Measurements from ENCODE around the gene PHC3.

Gene PHC3

GRCh38 chr3:170095771-170096170 is 85.8 kb downstream of the PHC3 start:
- H3K4me3 ChIP-seq (ENCODE audit: control insufficient read depth in 1 of 7, extremely low read depth in 1 of 7, insufficient read depth in 4 of 7, low read depth in 2 of 7, low read length in 6 of 7) = no peak overlapping the region
- POLR2A ChIA-PET = no interaction called here
- H3K9me3 ChIP-seq (ENCODE audit: control extremely low read depth in 1 of 5, control insufficient read depth in 4 of 5, insufficient read depth in 2 of 5, low read depth in 1 of 5, low read length in 4 of 5) = no peaks in the 10 kb centered on the region
- CTCF ChIA-PET = no interaction called here
- peaks cover 12 to 72% (median 48%) of the 10 kb centered on the region in 4 experiments for H3K36me3 ChIP-seq (ENCODE audit: control insufficient read depth in 4 of 4, insufficient read depth in 4 of 4, low read length in 3 of 4)
- H3K27ac ChIP-seq (ENCODE audit: insufficient read depth in 1 of 2, low read depth in 1 of 2, low read length in 2 of 2, poor library complexity in 1 of 2, severe bottlenecking in 2 of 2) = no peak overlapping the region
- no peak for DNase-seq
- no peaks in the 10 kb centered on the region for H3K4me1 ChIP-seq (ENCODE audit: control extremely low read depth in 1 of 4, control insufficient read depth in 4 of 4, insufficient read depth in 4 of 4, low read length in 3 of 4)
- no peaks in the 10 kb centered on the region for H3K27me3 ChIP-seq (replicated peaks in 2 of 5; ENCODE audit: control insufficient read depth in 4 of 5, insufficient read depth in 5 of 5, low read length in 4 of 5)
- 100% methylated on average over 2 of the region's 4 CpGs for WGBS (ENCODE audit: insufficient coverage)

- ChIA-PET POLR2A (interaction anchor here (0.6 kb wide), 1 partner anchor 339 kb away, joined by 3 read pairs; no protein-coding TSS in a partner anchor), CTCF (interaction anchor here (1.0 to 3.9 kb wide), 3 partner anchors 8 to 24 kb away, joined by 3 to 19 read pairs (median 3); no protein-coding TSS in a partner anchor)
- H3K27ac ChIP-seq (ENCODE audit: insufficient read depth in 1 of 2, low read depth in 1 of 2, low read length in 2 of 2, poor library complexity in 1 of 2, severe bottlenecking in 2 of 2) = no peak overlapping the region
- no peak overlapping the region for H3K4me3 ChIP-seq (ENCODE audit: control insufficient read depth in 1 of 7, extremely low read depth in 1 of 7, insufficient read depth in 4 of 7, low read depth in 2 of 7, low read length in 6 of 7)
- H3K36me3 ChIP-seq (ENCODE audit: control insufficient read depth in 4 of 4, insufficient read depth in 4 of 4, low read length in 3 of 4) = peaks cover 16 to 55% (median 40%) of the 10 kb centered on the region in 4 experiments
- no peaks in the 10 kb centered on the region for H3K27me3 ChIP-seq (replicated peaks in 2 of 5; ENCODE audit: control insufficient read depth in 4 of 5, insufficient read depth in 5 of 5, low read length in 4 of 5)
- no peaks in the 10 kb centered on the region for H3K9me3 ChIP-seq (ENCODE audit: control extremely low read depth in 1 of 5, control insufficient read depth in 4 of 5, insufficient read depth in 2 of 5, low read depth in 1 of 5, low read length in 4 of 5)
- no peaks in the 10 kb centered on the region for H3K4me1 ChIP-seq (ENCODE audit: control extremely low read depth in 1 of 4, control insufficient read depth in 4 of 4, insufficient read depth in 4 of 4, low read length in 3 of 4)
- DNase-seq = no peak
- 100% methylated on average over 2 of the region's 3 CpGs for WGBS (ENCODE audit: insufficient coverage)
These were observed 88.6 kb downstream of the PHC3 start for GRCh38 chr3:170092907-170093306.

GRCh38 chr3:170090601-170090981 is 90.9 kb downstream of the PHC3 start:
- Histone ChIP-seq H3K27ac (ENCODE audit: insufficient read depth in 1 of 2, low read depth in 1 of 2, low read length in 2 of 2, poor library complexity in 1 of 2, severe bottlenecking in 2 of 2) (no peak overlapping the region), H3K36me3 (ENCODE audit: control insufficient read depth in 4 of 4, insufficient read depth in 4 of 4, low read length in 3 of 4) (peaks cover 12 to 52% (median 33%) of the 10 kb centered on the region in 4 experiments), H3K4me3 (ENCODE audit: control insufficient read depth in 1 of 7, extremely low read depth in 1 of 7, insufficient read depth in 4 of 7, low read depth in 2 of 7, low read length in 6 of 7) (no peak overlapping the region), H3K4me1 (ENCODE audit: control extremely low read depth in 1 of 4, control insufficient read depth in 4 of 4, insufficient read depth in 4 of 4, low read length in 3 of 4) (no peaks in the 10 kb centered on the region), H3K27me3 (replicated peaks in 2 of 5; ENCODE audit: control insufficient read depth in 4 of 5, insufficient read depth in 5 of 5, low read length in 4 of 5) (no peaks in the 10 kb centered on the region), H3K9me3 (ENCODE audit: control extremely low read depth in 1 of 5, control insufficient read depth in 4 of 5, insufficient read depth in 2 of 5, low read depth in 1 of 5, low read length in 4 of 5) (no peaks in the 10 kb centered on the region)
- DNase-seq = no peak
- POLR2A ChIA-PET = interaction anchor here (0.8 kb wide), 1 partner anchor 122 kb away, joined by 3 read pairs; no protein-coding TSS in a partner anchor
- CTCF ChIA-PET = interaction anchor here (3.9 kb wide), 1 partner anchor 11 kb away, joined by 19 read pairs; no protein-coding TSS in a partner anchor

GRCh38 chr3:170089862-170090600 is 91.5 kb downstream of the PHC3 start:
- DNase-seq = no peak
- POLR2A ChIA-PET = interaction anchor here (0.8 kb wide), 1 partner anchor 122 kb away, joined by 3 read pairs; no protein-coding TSS in a partner anchor
- H3K9me3 ChIP-seq (ENCODE audit: control extremely low read depth in 1 of 5, control insufficient read depth in 4 of 5, insufficient read depth in 2 of 5, low read depth in 1 of 5, low read length in 4 of 5) = no peaks in the 10 kb centered on the region
- WGBS (ENCODE audit: insufficient coverage) = no CpG with 5 or more reads among the region's 3 CpGs
- H3K27ac ChIP-seq (ENCODE audit: insufficient read depth in 1 of 2, low read depth in 1 of 2, low read length in 2 of 2, poor library complexity in 1 of 2, severe bottlenecking in 2 of 2) = no peak overlapping the region
- no peaks in the 10 kb centered on the region for H3K4me1 ChIP-seq (ENCODE audit: control extremely low read depth in 1 of 4, control insufficient read depth in 4 of 4, insufficient read depth in 4 of 4, low read length in 3 of 4)
- CTCF ChIA-PET = interaction anchor here (3.9 kb wide), 1 partner anchor 11 kb away, joined by 19 read pairs; no protein-coding TSS in a partner anchor
- H3K36me3 ChIP-seq (ENCODE audit: control insufficient read depth in 4 of 4, insufficient read depth in 4 of 4, low read length in 3 of 4) = peaks cover 15 to 50% (median 33%) of the 10 kb centered on the region in 4 experiments
- no peak overlapping the region for H3K4me3 ChIP-seq (ENCODE audit: control insufficient read depth in 1 of 7, extremely low read depth in 1 of 7, insufficient read depth in 4 of 7, low read depth in 2 of 7, low read length in 6 of 7)
- no peaks in the 10 kb centered on the region for H3K27me3 ChIP-seq (replicated peaks in 2 of 5; ENCODE audit: control insufficient read depth in 4 of 5, insufficient read depth in 5 of 5, low read length in 4 of 5)

- 92% methylated on average over 2 of the region's 6 CpGs for WGBS (ENCODE audit: insufficient coverage)
- Histone ChIP-seq H3K4me1 (ENCODE audit: control extremely low read depth in 1 of 4, control insufficient read depth in 4 of 4, insufficient read depth in 4 of 4, low read length in 3 of 4) (no peaks in the 10 kb centered on the region), H3K9me3 (ENCODE audit: control extremely low read depth in 1 of 5, control insufficient read depth in 4 of 5, insufficient read depth in 2 of 5, low read depth in 1 of 5, low read length in 4 of 5) (no peaks in the 10 kb centered on the region), H3K36me3 (ENCODE audit: control insufficient read depth in 4 of 4, insufficient read depth in 4 of 4, low read length in 3 of 4) (peaks cover 18 to 31% (median 24%) of the 10 kb centered on the region in 4 experiments), H3K27ac (ENCODE audit: insufficient read depth in 1 of 2, low read depth in 1 of 2, low read length in 2 of 2, poor library complexity in 1 of 2, severe bottlenecking in 2 of 2) (no peak overlapping the region), H3K4me3 (ENCODE audit: control insufficient read depth in 1 of 7, extremely low read depth in 1 of 7, insufficient read depth in 4 of 7, low read depth in 2 of 7, low read length in 6 of 7) (no peak overlapping the region), H3K27me3 (replicated peaks in 2 of 5; ENCODE audit: control insufficient read depth in 4 of 5, insufficient read depth in 5 of 5, low read length in 4 of 5) (no peaks in the 10 kb centered on the region)
- no peak for DNase-seq
- POLR2A ChIA-PET = no interaction called here
- CTCF ChIA-PET = interaction anchor here (1.2 to 1.7 kb wide), 2 partner anchors 9 to 14 kb away, joined by 5 read pairs; no protein-coding TSS in a partner anchor
These were observed 96.1 kb downstream of the PHC3 start for GRCh38 chr3:170085396-170085795.

GRCh38 chr3:170083343-170083742 is 98.2 kb downstream of the PHC3 start:
- Histone ChIP-seq H3K36me3 (ENCODE audit: control insufficient read depth in 4 of 4, insufficient read depth in 4 of 4, low read length in 3 of 4) (peaks cover 11 to 26% (median 19%) of the 10 kb centered on the region in 4 experiments), H3K4me3 (ENCODE audit: control insufficient read depth in 1 of 7, extremely low read depth in 1 of 7, insufficient read depth in 4 of 7, low read depth in 2 of 7, low read length in 6 of 7) (no peak overlapping the region), H3K9me3 (ENCODE audit: control extremely low read depth in 1 of 5, control insufficient read depth in 4 of 5, insufficient read depth in 2 of 5, low read depth in 1 of 5, low read length in 4 of 5) (no peaks in the 10 kb centered on the region), H3K27ac (ENCODE audit: insufficient read depth in 1 of 2, low read depth in 1 of 2, low read length in 2 of 2, poor library complexity in 1 of 2, severe bottlenecking in 2 of 2) (no peak overlapping the region), H3K4me1 (ENCODE audit: control extremely low read depth in 1 of 4, control insufficient read depth in 4 of 4, insufficient read depth in 4 of 4, low read length in 3 of 4) (no peaks in the 10 kb centered on the region), H3K27me3 (replicated peaks in 2 of 5; ENCODE audit: control insufficient read depth in 4 of 5, insufficient read depth in 5 of 5, low read length in 4 of 5) (no peaks in the 10 kb centered on the region)
- DNase-seq = no peak
- ChIA-PET POLR2A (no interaction called here), CTCF (interaction anchor here (1.4 kb wide), 1 partner anchor 10 kb away, joined by 3 read pairs; no protein-coding TSS in a partner anchor)
- 100% methylated on average over 1 of the region's 1 CpG for WGBS (ENCODE audit: insufficient coverage)

GRCh38 chr3:170081079-170081741 is 100.3 kb downstream of the PHC3 start:
- Histone ChIP-seq H3K27me3 (replicated peaks in 2 of 5; ENCODE audit: control insufficient read depth in 4 of 5, insufficient read depth in 5 of 5, low read length in 4 of 5) (no peaks in the 10 kb centered on the region), H3K4me1 (ENCODE audit: control extremely low read depth in 1 of 4, control insufficient read depth in 4 of 4, insufficient read depth in 4 of 4, low read length in 3 of 4) (no peaks in the 10 kb centered on the region), H3K9me3 (ENCODE audit: control extremely low read depth in 1 of 5, control insufficient read depth in 4 of 5, insufficient read depth in 2 of 5, low read depth in 1 of 5, low read length in 4 of 5) (no peaks in the 10 kb centered on the region), H3K4me3 (ENCODE audit: control insufficient read depth in 1 of 7, extremely low read depth in 1 of 7, insufficient read depth in 4 of 7, low read depth in 2 of 7, low read length in 6 of 7) (no peak overlapping the region), H3K27ac (ENCODE audit: insufficient read depth in 1 of 2, low read depth in 1 of 2, low read length in 2 of 2, poor library complexity in 1 of 2, severe bottlenecking in 2 of 2) (no peak overlapping the region), H3K36me3 (ENCODE audit: control insufficient read depth in 4 of 4, insufficient read depth in 4 of 4, low read length in 3 of 4) (peaks cover 10 to 15% (median 12%) of the 10 kb centered on the region in 4 experiments)
- DNase-seq = no peak
- WGBS (ENCODE audit: insufficient coverage) = no CpG with 5 or more reads among the region's 1 CpG
- ChIA-PET CTCF (no interaction called here), POLR2A (no interaction called here)
